Mammary epithelial cell (primary cell): ENCODE measurements around the gene IFNGR1.

ENCODE experiments used
- CTCF ChIP-seq, 2 donors: IDR thresholded peaks in 1 of 2; conservative IDR thresholded peaks in 1 of 2; 2 replicates each; pipeline ENCODE4 v1.5.1; 2011 to 2012; ENCODE audit warnings: inconsistent platforms in 2 of 2, low read length in 2 of 2, mild to moderate bottlenecking in 2 of 2, control low read depth in 1 of 2, low read depth in 1 of 2; ENCODE audit not compliant: insufficient read depth in 1 of 2; ENCODE audit errors: extremely low read depth in 1 of 2
- EZH2 ChIP-seq: IDR thresholded peaks from 2 replicates; pipeline ENCODE4 v1.6.1; 2012; ENCODE audit warnings: low read length, inconsistent platforms, borderline replicate concordance

- TF ChIP-seq EZH2 (no peak), CTCF (conservative IDR thresholded peaks at IDR 0.05 in 1 of 2, IDR thresholded peaks at IDR 0.05 in 1 of 2; ENCODE audit: extremely low read depth in 1 of 2, insufficient read depth in 1 of 2, low read depth in 1 of 2, low read length in 2 of 2) (no peak)
Measured at GRCh38 chr6:137227871-137228302, 8.7 kb upstream of the IFNGR1 start.
